SK-N-MC (cell line): ENCODE data around the gene TTC6.

Experiments
- DNase-seq: peaks from one replicate; pipeline ENCODE4 v3.0.0-alpha.2; 2011; ENCODE audit warnings: low read depth, low spot score
- H3K27ac ChIP-seq: fragments of 200-600 bp; sonication (generic); 2 replicates; pipeline ENCODE4 v1.5.1; 2016; ENCODE audit warnings: mixed run types
- H3K36me3 ChIP-seq: fragments of 200-600 bp; sonication (generic); 2 replicates; pipeline ENCODE4 v1.6.1; 2017; ENCODE audit warnings: antibody characterized with exemption, low read length, mixed read lengths; ENCODE audit not compliant: insufficient read depth
- H3K4me3 ChIP-seq: fragments of 200-600 bp; sonication (generic); 2 replicates; pipeline ENCODE4 v1.5.1; 2016
- H3K9ac ChIP-seq: fragments of 200-600 bp; sonication (generic); 2 replicates; pipeline ENCODE4 v1.8.0; 2017; ENCODE audit warnings: mixed run types, mixed read lengths; ENCODE audit not compliant: insufficient read length
- H3K9me3 ChIP-seq: fragments of 200-600 bp; sonication (generic); 2 replicates; pipeline ENCODE4 v1.6.1; 2017; ENCODE audit warnings: low read depth, mild to moderate bottlenecking, antibody characterized with exemption, low read length, moderate library complexity, mixed read lengths
- EZH2 ChIP-seq: fragments of 200-600 bp; sonication (generic); IDR thresholded peaks from one replicate; pipeline ENCODE4 v1.6.1; 2017; ENCODE audit warnings: antibody characterized with exemption
- FOXP2 ChIP-seq: optimal IDR thresholded peaks from 2 replicates; pipeline ENCODE3; 2011; ENCODE audit warnings: mild to moderate bottlenecking, moderate library complexity; ENCODE audit not compliant: insufficient read depth; ENCODE audit errors: extremely low read length, control extremely low read depth
- POLR2AphosphoS5 ChIP-seq: IDR thresholded peaks from 2 replicates; pipeline ENCODE4 v1.6.1; 2012; ENCODE audit warnings: mild to moderate bottlenecking, low read depth, low read length, borderline replicate concordance

The TTC6 gene

DNA sequence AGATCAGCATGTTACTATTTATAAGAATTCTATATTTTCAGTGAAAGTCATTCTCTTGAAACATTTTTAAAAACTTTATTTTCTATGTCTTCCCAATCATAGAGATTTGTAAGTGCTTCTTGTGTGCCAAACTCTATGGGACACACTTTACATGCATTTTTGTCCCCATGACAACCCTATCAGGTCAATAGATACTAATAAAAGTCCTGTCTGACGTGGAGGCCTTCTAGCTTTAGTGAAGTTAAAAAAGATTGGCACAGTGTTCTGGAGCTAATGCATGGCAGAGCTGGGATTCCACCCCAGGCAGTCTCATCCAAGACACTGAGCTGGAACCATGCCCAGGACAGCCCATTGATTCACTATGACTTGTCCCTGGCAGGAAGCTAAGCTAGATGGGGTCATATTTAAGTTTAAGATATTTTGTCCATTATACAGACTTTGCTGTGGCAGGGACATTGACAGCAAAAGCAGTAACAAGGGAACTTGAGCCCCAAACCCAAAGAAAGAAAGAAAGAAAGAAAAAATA is 28.1 kb downstream of the TTC6 start:
- Histone ChIP-seq H3K4me3 (no peak overlapping the region), H3K9ac (no peak overlapping the region), H3K36me3 (no peaks in the 10 kb centered on the region), H3K27ac (peak overlapping the region; percentile 83), H3K9me3 (no peaks in the 10 kb centered on the region)
- DNase-seq, result peak; percentile 45
- TF ChIP-seq FOXP2, result no peak
- TF ChIP-seq EZH2, result no peak
- TF ChIP-seq POLR2AphosphoS5, result no peak

- Histone ChIP-seq H3K36me3 (no peaks in the 10 kb centered on the region), H3K9ac (no peak overlapping the region), H3K27ac (peak overlapping the region; percentile 83), H3K9me3 (no peaks in the 10 kb centered on the region), H3K4me3 (no peak overlapping the region)
- DNase-seq, result no peak
- no peak for TF ChIP-seq EZH2
- TF ChIP-seq POLR2AphosphoS5, result no peak
- TF ChIP-seq FOXP2, result no peak
Measured at GRCh38 chr14:37623971-37624370, 28.5 kb downstream of the TTC6 start.

DNA sequence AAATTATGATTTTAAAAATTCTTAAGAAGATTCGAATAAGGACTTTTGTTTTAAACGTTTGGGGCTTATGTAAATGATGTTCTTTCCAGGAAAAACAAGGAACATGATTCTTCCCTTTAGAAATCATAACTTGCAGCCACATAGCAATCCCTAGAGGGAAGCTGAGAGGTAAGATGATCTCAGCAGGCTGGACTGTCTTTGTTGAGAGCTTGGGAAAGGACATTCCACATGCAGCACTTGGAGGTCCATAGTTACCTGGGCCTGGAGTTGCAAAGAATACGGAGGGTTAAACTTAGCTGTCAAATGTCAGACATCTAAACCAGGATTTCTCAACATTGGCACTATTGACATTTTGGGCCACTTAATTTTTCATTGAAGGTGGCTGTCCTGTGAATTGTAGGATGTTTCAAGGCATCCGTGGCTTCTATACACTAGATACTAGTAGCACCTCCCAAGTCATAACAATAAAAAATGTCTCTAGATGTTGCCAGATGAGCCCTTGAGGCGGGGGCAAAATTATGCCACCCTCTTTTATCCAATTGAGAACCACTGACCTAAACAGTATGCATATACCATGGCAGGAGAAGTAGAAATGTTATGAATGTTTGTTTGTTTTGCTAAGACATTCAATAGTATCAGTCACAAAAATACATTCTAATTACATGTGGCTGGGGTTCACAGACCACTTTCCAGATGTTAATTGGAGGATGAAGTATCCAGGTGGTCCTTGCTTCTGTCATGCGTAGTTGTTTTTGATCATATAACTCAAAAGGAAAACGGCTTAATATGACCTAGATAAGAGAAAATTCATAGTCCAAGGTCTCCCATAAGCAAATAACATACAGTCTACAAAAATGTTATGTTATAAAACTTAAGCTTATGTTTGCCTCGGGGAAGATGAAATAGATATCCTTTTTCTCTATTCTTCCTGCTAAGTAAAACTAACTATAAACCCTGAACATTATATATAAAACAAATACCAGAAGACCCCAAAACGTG is 30.5 kb downstream of the TTC6 start:
- Histone ChIP-seq H3K9ac (peak overlapping the region; percentile 26), H3K9me3 (no peaks in the 10 kb centered on the region), H3K4me3 (no peak overlapping the region), H3K27ac (peak overlapping the region; percentile 70), H3K36me3 (no peaks in the 10 kb centered on the region)
- no peak for TF ChIP-seq EZH2
- no peak for TF ChIP-seq POLR2AphosphoS5
- no peak for TF ChIP-seq FOXP2
- no peak for DNase-seq

DNA sequence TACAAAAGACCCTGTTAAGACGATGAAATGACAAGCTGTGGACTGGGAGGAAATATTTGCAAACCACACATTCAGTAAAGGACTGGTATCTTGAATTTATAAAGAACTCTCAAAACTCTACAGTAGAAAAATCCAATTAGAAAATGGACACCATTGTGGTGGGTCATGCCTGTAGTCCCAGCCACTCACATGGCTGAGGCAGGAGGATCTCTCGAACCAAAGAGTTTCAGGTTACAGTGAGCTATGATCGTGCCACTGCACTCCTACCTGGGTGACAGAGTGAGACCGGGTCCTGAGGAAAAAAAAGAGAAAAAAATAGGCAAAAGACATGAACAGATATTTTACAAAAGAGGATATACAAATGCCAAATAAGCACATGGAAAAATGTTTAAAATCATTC is 41.9 kb downstream of the TTC6 start:
- DNase-seq, result no peak
- TF ChIP-seq FOXP2 (no peak), EZH2 (no peak), POLR2AphosphoS5 (no peak)

GRCh38 chr14:37638599-37638998 is 43.2 kb downstream of the TTC6 start:
- Histone ChIP-seq H3K27ac (no peak overlapping the region), H3K9me3 (no peaks in the 10 kb centered on the region), H3K36me3 (no peaks in the 10 kb centered on the region), H3K4me3 (no peak overlapping the region), H3K9ac (no peak overlapping the region)
- TF ChIP-seq POLR2AphosphoS5 (no peak), EZH2 (no peak), FOXP2 (no peak)
- DNase-seq, result no peak

More for the DNA sequence above, 41.9 kb downstream of the TTC6 start:
- H3K9ac ChIP-seq, result no peak overlapping the region
- H3K9me3 ChIP-seq, result no peaks in the 10 kb centered on the region
- H3K27ac ChIP-seq, result no peak overlapping the region
- no peaks in the 10 kb centered on the region for H3K36me3 ChIP-seq
- no peak overlapping the region for H3K4me3 ChIP-seq

GRCh38 chr14:37641117-37641516 is 45.7 kb downstream of the TTC6 start:
- Histone ChIP-seq H3K4me3 (no peak overlapping the region), H3K9ac (no peak overlapping the region), H3K36me3 (no peaks in the 10 kb centered on the region), H3K9me3 (no peaks in the 10 kb centered on the region), H3K27ac (no peak overlapping the region)
- TF ChIP-seq POLR2AphosphoS5, result no peak
- TF ChIP-seq EZH2, result no peak
- TF ChIP-seq FOXP2, result no peak
- no peak for DNase-seq

GRCh38 chr14:37642125-37642524 is 46.7 kb downstream of the TTC6 start:
- H3K27ac ChIP-seq, result no peak overlapping the region
- H3K36me3 ChIP-seq, result no peaks in the 10 kb centered on the region
- no peak overlapping the region for H3K9ac ChIP-seq
- DNase-seq, result no peak
- H3K4me3 ChIP-seq, result no peak overlapping the region
- no peaks in the 10 kb centered on the region for H3K9me3 ChIP-seq
- TF ChIP-seq EZH2, result no peak
- no peak for TF ChIP-seq POLR2AphosphoS5
- no peak for TF ChIP-seq FOXP2

- no peak overlapping the region for H3K27ac ChIP-seq
- H3K9me3 ChIP-seq, result no peaks in the 10 kb centered on the region
- no peak for DNase-seq
- no peaks in the 10 kb centered on the region for H3K36me3 ChIP-seq
- H3K9ac ChIP-seq, result no peak overlapping the region
- no peak for TF ChIP-seq EZH2
- no peak for TF ChIP-seq FOXP2
- TF ChIP-seq POLR2AphosphoS5, result no peak
- no peak overlapping the region for H3K4me3 ChIP-seq
Measured at GRCh38 chr14:37643701-37644100, 48.3 kb downstream of the TTC6 start.
